ENCODE results near the gene TMCO4.

The TMCO4 gene

GRCh38 chr1:19682257-19682656, 117.5 kb downstream of the TMCO4 start:
- DNase-seq, result no peak

- DNase-seq, result no peak
Measured at GRCh38 chr1:19680644-19681043, 119.1 kb downstream of the TMCO4 start.

- no peak for DNase-seq
Measured at GRCh38 chr1:19679691-19680090, 120.0 kb downstream of the TMCO4 start.

DNA sequence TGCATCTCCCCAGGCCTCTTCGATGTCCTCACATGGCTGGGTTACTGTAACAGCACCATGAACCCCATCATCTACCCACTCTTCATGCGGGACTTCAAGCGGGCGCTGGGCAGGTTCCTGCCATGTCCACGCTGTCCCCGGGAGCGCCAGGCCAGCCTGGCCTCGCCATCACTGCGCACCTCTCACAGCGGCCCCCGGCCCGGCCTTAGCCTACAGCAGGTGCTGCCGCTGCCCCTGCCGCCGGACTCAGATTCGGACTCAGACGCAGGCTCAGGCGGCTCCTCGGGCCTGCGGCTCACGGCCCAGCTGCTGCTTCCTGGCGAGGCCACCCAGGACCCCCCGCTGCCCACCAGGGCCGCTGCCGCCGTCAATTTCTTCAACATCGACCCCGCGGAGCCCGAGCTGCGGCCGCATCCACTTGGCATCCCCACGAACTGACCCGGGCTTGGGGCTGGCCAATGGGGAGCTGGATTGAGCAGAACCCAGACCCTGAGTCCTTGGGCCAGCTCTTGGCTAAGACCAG, 120.7 kb downstream of the TMCO4 start:
- DNase-seq, result no peak

GRCh38 chr1:19678493-19678892, 121.2 kb downstream of the TMCO4 start:
- DNase-seq, result no peak

GRCh38 chr1:19676438-19676922, 123.2 kb downstream of the TMCO4 start:
- no peak for DNase-seq

DNA sequence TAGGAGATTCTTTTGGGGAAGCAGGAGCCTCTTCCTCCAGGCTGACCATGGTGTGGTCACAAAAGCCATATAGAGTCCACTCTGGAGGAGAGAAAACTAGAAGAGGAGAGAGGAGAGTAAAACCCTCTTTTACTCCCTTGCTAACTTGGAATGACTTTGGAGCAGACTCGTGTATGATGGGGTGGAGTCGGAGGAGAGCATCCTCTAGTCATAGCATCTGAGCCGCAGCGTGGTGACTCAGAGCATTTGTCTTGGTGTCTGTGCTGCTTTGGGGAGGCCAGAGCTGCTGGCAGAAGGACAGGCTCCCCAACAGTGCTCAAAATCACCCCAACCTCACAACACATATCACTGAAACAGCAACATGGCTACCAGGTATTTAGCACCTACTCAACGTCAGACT, 123.9 kb downstream of the TMCO4 start:
- DNase-seq, result no peak

DNA sequence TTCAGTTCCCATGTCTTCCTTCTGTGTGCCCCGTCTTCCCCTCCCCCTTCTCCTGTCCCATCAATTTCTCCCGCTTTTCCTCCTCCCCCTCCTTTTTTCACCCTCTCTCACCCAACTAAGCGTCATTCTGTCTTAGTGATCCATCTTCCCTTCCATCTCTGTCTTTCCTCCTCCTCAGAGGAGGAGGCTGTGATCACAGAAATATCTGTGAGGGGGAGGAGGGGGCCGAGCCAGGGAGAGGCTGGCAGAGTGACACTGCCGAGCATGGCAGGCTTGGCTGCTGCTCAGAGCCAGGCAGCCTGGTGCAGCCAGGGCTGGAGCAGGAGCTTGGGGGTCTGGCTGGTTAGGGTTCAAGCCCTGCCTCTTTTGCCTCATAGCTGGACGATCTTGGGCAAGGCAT, 127.5 kb downstream of the TMCO4 start:
- DNase-seq, result no peak

DNA sequence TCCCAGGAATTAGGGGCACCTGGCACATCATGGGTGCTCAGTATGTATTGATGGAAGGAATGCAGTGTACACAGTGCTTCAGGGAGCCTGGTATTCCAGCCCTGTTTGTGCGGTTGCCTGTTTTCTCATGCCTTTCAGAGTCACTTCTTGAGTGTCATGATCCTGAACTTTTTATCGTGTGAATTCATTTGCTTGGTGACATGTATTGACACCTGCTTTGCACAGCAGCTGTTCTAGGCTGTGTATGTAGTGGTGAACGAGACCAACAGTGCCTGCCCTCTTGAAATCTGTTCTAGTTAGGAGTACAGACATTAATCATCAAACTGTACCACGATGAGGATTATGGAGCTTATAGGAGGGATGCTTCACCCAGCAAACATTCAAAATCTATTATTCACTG, 128.9 kb downstream of the TMCO4 start:
- no peak for DNase-seq

GRCh38 chr1:19668888-19669287, 130.8 kb downstream of the TMCO4 start:
- no peak for DNase-seq

- no peak for DNase-seq
Measured at GRCh38 chr1:19665496-19666465, 133.9 kb downstream of the TMCO4 start.

DNA sequence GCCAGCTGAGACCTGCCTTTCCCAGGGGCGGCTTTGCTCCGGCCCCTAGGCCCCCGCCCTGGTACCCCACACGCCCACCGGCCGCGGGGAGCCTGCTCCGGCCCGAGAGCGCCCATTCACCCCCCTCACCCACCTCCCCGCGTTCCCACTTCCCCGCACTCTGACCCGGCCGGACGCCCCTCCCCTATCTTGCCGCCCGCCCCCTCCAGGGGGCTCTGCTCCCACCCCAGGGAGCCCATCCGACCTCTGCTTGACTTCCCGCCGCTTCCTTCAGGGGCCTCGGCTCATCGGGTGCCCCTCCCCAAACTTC, 134.6 kb downstream of the TMCO4 start:
- DNase-seq, result no peak

- no peak for DNase-seq
Measured at GRCh38 chr1:19664453-19665185, 135.1 kb downstream of the TMCO4 start, which contains the start of gene HTR6. Gene HTR6 (plus strand): TSS chr1:19664875. CDS start chr1:19665754, 879 bp downstream.

- DNase-seq, result no peak
Measured at GRCh38 chr1:19662313-19662712, 137.4 kb downstream of the TMCO4 start.

DNA sequence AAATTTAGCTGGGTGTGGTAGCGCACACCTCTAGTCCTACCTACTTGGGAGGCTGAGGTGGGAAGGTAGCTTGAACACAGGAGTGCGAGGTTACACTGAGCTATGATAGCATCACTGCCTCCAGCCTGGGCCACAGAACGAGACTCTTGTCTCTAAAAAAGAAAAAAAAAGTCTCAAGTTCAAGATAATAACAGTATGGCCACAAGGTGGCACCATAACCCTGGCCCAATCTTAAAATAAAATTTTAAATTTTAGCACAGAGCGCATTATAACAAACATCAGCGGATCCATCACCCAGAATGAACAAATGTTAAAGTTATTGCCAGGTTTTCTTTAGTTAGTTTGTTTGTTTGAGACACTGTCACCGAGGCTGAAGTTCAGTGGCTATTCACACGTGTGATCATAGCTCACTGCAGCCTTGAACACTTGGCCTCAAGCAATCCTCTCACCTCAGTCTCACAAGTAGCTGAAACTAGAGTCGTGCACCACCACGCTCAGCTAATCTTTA, 137.9 kb downstream of the TMCO4 start:
- DNase-seq, result peak; percentile 89

GRCh38 chr1:19658186-19658585, 141.5 kb downstream of the TMCO4 start:
- DNase-seq, result no peak

DNA sequence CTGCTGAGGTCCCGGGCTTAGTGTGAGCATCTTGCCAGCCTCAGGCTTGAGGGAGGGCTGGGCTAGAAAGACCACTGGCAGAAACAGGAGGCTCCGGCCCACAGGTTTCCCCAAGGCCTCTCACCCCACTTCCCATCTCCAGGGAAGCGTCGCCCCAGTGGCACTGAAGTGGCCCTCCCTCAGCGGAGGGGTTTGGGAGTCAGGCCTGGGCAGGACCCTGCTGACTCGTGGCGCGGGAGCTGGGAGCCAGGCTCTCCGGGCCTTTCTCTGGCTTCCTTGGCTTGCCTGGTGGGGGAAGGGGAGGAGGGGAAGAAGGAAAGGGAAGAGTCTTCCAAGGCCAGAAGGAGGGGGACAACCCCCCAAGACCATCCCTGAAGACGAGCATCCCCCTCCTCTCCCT, 142.2 kb downstream of the TMCO4 start:
- no peak for DNase-seq

- DNase-seq, result no peak
Measured at GRCh38 chr1:19656780-19657466, 142.8 kb downstream of the TMCO4 start.

DNA sequence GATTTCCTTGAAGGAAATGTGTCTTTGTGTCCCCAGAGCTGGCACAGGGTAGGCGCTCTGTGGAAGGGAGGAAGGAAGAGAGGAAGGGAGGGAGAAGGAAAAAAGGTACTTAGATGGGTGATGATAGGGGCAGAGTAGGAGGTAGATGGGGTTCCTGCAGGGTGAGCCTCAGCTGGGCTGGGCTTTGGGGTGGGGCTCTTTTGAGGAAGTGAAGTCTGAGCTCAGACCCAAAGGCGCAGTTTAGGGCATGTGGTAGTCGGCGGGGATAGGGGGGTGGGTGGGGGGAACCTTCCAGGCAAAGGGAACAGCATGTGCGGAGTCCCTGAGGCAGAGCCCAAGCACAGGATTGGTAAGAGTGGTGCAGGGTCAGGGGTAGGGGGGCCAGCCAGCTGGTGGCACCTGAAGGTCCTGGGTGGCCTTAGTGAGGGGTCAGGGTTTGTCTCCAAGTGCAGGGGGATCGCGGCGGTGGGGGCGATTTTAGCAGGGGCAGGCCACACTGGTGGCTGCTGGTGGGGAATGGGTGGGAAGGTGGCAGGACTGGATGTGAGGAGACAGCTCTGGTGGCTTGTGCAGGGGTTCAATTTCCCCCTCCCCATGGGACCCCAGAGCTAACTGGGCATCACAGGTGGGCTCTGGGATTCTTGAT, 143.5 kb downstream of the TMCO4 start:
- no peak for DNase-seq

DNA sequence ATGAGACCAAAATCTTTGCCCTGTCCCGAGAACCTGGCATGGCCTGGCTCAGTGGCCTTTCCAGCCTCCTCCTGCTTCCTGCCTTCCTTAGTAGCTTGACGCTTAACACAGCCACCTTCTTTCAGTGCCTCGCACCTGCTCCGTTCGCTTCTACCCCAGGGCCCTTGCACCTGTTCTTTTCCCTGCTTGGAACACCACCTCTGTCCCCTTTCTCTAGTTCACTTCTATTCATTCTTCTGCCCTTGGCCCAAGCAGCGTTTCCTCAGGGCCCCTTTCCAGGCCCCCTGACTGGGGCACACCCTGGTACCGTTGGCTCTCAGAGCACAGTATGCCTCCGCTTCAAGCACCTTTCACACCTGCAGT, 144.0 kb downstream of the TMCO4 start:
- no peak for DNase-seq

GRCh38 chr1:19654886-19655717, 144.6 kb downstream of the TMCO4 start:
- DNase-seq, result peak; percentile 68

DNA sequence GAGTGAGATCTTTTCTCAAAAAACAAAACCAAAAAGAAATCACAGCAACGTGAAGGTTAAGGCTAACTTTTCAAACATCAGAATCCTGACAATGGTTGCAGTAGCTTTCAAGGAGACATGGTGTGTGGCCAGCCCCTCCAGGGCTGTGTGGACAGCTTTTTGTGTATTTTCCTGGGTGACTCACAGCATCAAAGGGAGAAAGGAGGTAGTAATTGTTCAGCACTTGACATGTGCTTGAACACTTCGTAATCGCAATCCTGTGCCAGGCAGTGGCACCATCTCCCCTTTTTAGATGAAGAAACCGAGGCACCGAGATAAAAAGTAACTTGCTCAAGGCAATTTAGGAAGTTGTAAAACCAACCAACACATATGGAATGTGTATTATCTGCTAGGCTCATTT, 145.3 kb downstream of the TMCO4 start:
- no peak for DNase-seq
